Ectodermal cell (in vitro differentiated cells): ENCODE data around the gene HAS3.
"Not testable (repeated sequence)": the region's sequence is repeated elsewhere in the genome, so short reads cannot be mapped to it uniquely, and the experiment has no call there.

ENCODE experiments used
- H3K27ac ChIP-seq: 2 replicates; pipeline ENCODE4 v1.7.0; 2013; ENCODE audit warnings: mild to moderate bottlenecking, low read depth, low read length; ENCODE audit not compliant: insufficient read depth, poor library complexity, severe bottlenecking
- H3K27me3 ChIP-seq: 2 replicates; pipeline ENCODE4 v1.7.0; 2013; ENCODE audit warnings: mild to moderate bottlenecking, low read length; ENCODE audit not compliant: insufficient read depth, control insufficient read depth, poor library complexity, severe bottlenecking
- H3K36me3 ChIP-seq: one replicate; pipeline ENCODE4 v1.7.0; 2013; ENCODE audit warnings: low read length; ENCODE audit not compliant: control insufficient read depth, insufficient read depth
- H3K4me1 ChIP-seq: one replicate; pipeline ENCODE4 v1.7.0; 2013; ENCODE audit warnings: low read length; ENCODE audit not compliant: control insufficient read depth, insufficient read depth
- H3K4me3 ChIP-seq: 2 replicates; pipeline ENCODE4 v1.7.0; 2013; ENCODE audit warnings: low read depth, low read length, control low read depth; ENCODE audit not compliant: insufficient read depth
- H3K9me3 ChIP-seq: 2 replicates; pipeline ENCODE4 v1.7.0; 2013; ENCODE audit warnings: mild to moderate bottlenecking, low read length, moderate library complexity; ENCODE audit not compliant: control insufficient read depth
- WGBS, 2 experiments: methylation state at CpG; one replicate each; pipeline ENCODE4 v1.1.7; 2013; ENCODE audit warnings: missing lambda C conversion rate in 2 of 2; 5-methylcytosine and 5-hydroxymethylcytosine counted together

The HAS3 gene

GRCh38 chr16:69127966-69128510 lies 22.6 kb downstream of the HAS3 start:
- H3K36me3 ChIP-seq: no peaks in the 10 kb centered on the region
- peaks cover 6% of the 10 kb centered on the region for H3K4me1 ChIP-seq
- 94 to 96% methylated on average over 12 of the region's 12 CpGs for WGBS, 2 experiments
- no peak overlapping the region for H3K27ac ChIP-seq
- no peaks in the 10 kb centered on the region for H3K27me3 ChIP-seq
- H3K9me3 ChIP-seq: no peaks in the 10 kb centered on the region
- no peak overlapping the region for H3K4me3 ChIP-seq

GRCh38 chr16:69130461-69130860 lies 25.0 kb downstream of the HAS3 start:
- Histone ChIP-seq H3K27ac (no peak overlapping the region), H3K36me3 (no peaks in the 10 kb centered on the region), H3K4me1 (peaks cover 16% of the 10 kb centered on the region), H3K4me3 (peak overlapping the region; percentile 84), H3K9me3 (no peaks in the 10 kb centered on the region), H3K27me3 (no peaks in the 10 kb centered on the region)
- WGBS, 2 experiments: 87 to 95% methylated on average over 5 to 6 of the region's 6 CpGs

GRCh38 chr16:69131167-69131838 lies 25.9 kb downstream of the HAS3 start:
- peak overlapping the region; percentile 84 for H3K4me3 ChIP-seq
- peak overlapping the region; percentile 90 for H3K27ac ChIP-seq
- no peaks in the 10 kb centered on the region for H3K36me3 ChIP-seq
- H3K9me3 ChIP-seq: no peaks in the 10 kb centered on the region
- WGBS, 2 experiments: 1 to 2% methylated on average over 15 of the region's 15 CpGs
- no peaks in the 10 kb centered on the region for H3K27me3 ChIP-seq
- peaks cover 16% of the 10 kb centered on the region for H3K4me1 ChIP-seq

GRCh38 chr16:69131839-69132423 lies 26.5 kb downstream of the HAS3 start:
- Histone ChIP-seq H3K4me1 (peaks cover 16% of the 10 kb centered on the region), H3K9me3 (no peaks in the 10 kb centered on the region), H3K36me3 (no peaks in the 10 kb centered on the region), H3K27ac (peak overlapping the region; percentile 94), H3K27me3 (no peaks in the 10 kb centered on the region), H3K4me3 (peak overlapping the region; percentile 84)
- 0% methylated on average over 41 to 50 of the region's 53 CpGs for WGBS, 2 experiments

GRCh38 chr16:69132424-69133252 lies 27.2 kb downstream of the HAS3 start, which contains the start of the genes CHTF8 and UTP4:
Gene CHTF8 (minus strand): TSS chr16:69132588. CDS start chr16:69121458, 11,130 bp downstream.
Gene UTP4 (plus strand): TSS chr16:69132649. CDS start chr16:69133460, 811 bp downstream.
- Histone ChIP-seq H3K36me3 (peaks cover 6% of the 10 kb centered on the region), H3K27ac (peak within 1 kb of the TSS; percentile 94), H3K4me3 (peak within 1 kb of the TSS; percentile 84), H3K4me1 (peaks cover 16% of the 10 kb centered on the region), H3K9me3 (no peaks in the 10 kb centered on the region), H3K27me3 (no peaks in the 10 kb centered on the region)
- WGBS, 2 experiments: 1% methylated on average over 78 of the region's 78 CpGs

- H3K27ac ChIP-seq: no peak overlapping the region
Measured at GRCh38 chr16:69133373-69133954, 28.0 kb downstream of the HAS3 start.

DNA sequence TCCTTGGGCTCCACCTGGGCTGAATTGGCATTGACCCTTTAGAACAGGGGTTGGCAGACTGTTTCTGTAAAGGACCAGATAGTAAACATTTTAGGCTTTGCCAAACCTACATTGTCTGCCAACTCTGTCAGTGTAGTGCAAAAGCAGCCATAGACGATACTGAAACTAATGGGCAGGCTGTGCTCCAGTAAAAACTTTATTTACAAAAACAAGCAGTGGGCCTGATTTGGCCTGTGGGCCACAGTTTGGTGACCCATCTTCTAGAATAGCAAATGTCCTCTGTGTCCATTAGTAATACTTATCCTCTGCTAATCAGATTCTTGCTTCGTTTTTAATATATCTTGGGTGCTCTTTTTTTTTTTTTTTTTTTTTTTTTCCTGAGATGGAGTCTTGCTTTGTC lies 33.2 kb downstream of the HAS3 start:
- H3K4me1 ChIP-seq: peaks cover 6% of the 10 kb centered on the region
- WGBS, 2 experiments: 95 to 97% methylated on average over 2 of the region's 2 CpGs
- H3K36me3 ChIP-seq: peaks cover 48% of the 10 kb centered on the region
- H3K27ac ChIP-seq: no peak overlapping the region
- no peak overlapping the region for H3K4me3 ChIP-seq
- H3K27me3 ChIP-seq: no peaks in the 10 kb centered on the region
- no peaks in the 10 kb centered on the region for H3K9me3 ChIP-seq

More at GRCh38 chr16:69133373-69133954, 28.0 kb downstream of the HAS3 start:
- Histone ChIP-seq H3K36me3 (peaks cover 10% of the 10 kb centered on the region), H3K9me3 (no peaks in the 10 kb centered on the region), H3K27me3 (no peaks in the 10 kb centered on the region), H3K4me1 (peaks cover 16% of the 10 kb centered on the region), H3K4me3 (peak overlapping the region; percentile 84)
- WGBS, 2 experiments: 76 to 80% methylated on average over 5 of the region's 5 CpGs

GRCh38 chr16:69139464-69139863 lies 34.0 kb downstream of the HAS3 start:
- H3K27me3 ChIP-seq, H3K4me3 ChIP-seq, H3K9me3 ChIP-seq, H3K27ac ChIP-seq, H3K4me1 ChIP-seq: not testable (repeated sequence)
- 98% methylated on average over 4 of the region's 7 CpGs for WGBS, 2 experiments
- peaks cover 55% of the 10 kb centered on the region for H3K36me3 ChIP-seq

- peaks cover 58% of the 10 kb centered on the region for H3K36me3 ChIP-seq
- 96 to 99% methylated on average over 5 of the region's 5 CpGs for WGBS, 2 experiments
- H3K9me3 ChIP-seq: no peaks in the 10 kb centered on the region
- H3K4me3 ChIP-seq: no peak overlapping the region
- H3K27ac ChIP-seq: no peak overlapping the region
- no peaks in the 10 kb centered on the region for H3K27me3 ChIP-seq
- no peaks in the 10 kb centered on the region for H3K4me1 ChIP-seq
Measured at GRCh38 chr16:69141014-69141413, 35.6 kb downstream of the HAS3 start.
